Lower leg skin (tissue), 4 donors: ENCODE results near the gene TIMP2. TPM values are rescaled to one million over a fixed set of nuclear protein-coding genes. Genes with fewer than 3 reads are reported as not detected.

ENCODE experiments used
- DNase-seq, 2 donors: peaks; one replicate each; pipeline ENCODE4 v3.0.0-alpha.2; 2019; ENCODE audit warnings: low spot score in 2 of 2
- H3K4me3 ChIP-seq: fragments of 200-600 bp; sonication (generic); 2 replicates; pipeline ENCODE4 v1.5.1; 2017; ENCODE audit warnings: mild to moderate bottlenecking, low read depth; ENCODE audit not compliant: poor library complexity, severe bottlenecking
- POLR2A ChIP-seq, 2 donors: fragments of 450-650 bp; IDR thresholded peaks; one replicate each; pipeline ENCODE4 v1.6.1; 2016 to 2017; ENCODE audit warnings: antibody characterized with exemption in 2 of 2, mild to moderate bottlenecking in 1 of 2, moderate library complexity in 1 of 2
- whole genome bisulfite sequencing, 2 donors: methylation state at CpG; one replicate each; pipeline ENCODE4 v1.1.5; 2018; 5-methylcytosine and 5-hydroxymethylcytosine counted together
- intact Hi-C: fragments of 100-400 bp; cut with DNase I; formaldehyde crosslinking; loops from one replicate; pipeline ENCODE4 v1.15.0; 2023; ENCODE audit warnings: low total_unique reads
- total RNA-seq, 4 donors: library from RNA; depleted of rRNA; stranded (reverse); fragments of >200 nt; gene quantifications; one replicate each; pipeline ENCODE4 v1.1.0, GENCODE V29; 2016
- TF ChIP-seq, protein P1 (sequence below), 3 donors: fragments of 450-650 bp; IDR thresholded peaks; one replicate each; pipeline ENCODE4 v1.5.1; 2016; ENCODE audit warnings: antibody characterized with exemption in 3 of 3, mild to moderate bottlenecking in 3 of 3, moderate library complexity in 2 of 3

TIMP2 gene
- total RNA-seq, 4 donors from 2014 or later = 69.7 to 203 (median 94.8) TPM

- TF ChIP-seq, protein P1, sequence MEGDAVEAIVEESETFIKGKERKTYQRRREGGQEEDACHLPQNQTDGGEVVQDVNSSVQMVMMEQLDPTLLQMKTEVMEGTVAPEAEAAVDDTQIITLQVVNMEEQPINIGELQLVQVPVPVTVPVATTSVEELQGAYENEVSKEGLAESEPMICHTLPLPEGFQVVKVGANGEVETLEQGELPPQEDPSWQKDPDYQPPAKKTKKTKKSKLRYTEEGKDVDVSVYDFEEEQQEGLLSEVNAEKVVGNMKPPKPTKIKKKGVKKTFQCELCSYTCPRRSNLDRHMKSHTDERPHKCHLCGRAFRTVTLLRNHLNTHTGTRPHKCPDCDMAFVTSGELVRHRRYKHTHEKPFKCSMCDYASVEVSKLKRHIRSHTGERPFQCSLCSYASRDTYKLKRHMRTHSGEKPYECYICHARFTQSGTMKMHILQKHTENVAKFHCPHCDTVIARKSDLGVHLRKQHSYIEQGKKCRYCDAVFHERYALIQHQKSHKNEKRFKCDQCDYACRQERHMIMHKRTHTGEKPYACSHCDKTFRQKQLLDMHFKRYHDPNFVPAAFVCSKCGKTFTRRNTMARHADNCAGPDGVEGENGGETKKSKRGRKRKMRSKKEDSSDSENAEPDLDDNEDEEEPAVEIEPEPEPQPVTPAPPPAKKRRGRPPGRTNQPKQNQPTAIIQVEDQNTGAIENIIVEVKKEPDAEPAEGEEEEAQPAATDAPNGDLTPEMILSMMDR (IDR thresholded peaks at IDR 0.05) = no peak
- no peak for TF ChIP-seq POLR2A (IDR thresholded peaks at IDR 0.05)
- intact Hi-C loops = no loop called here
- no peak overlapping the region for H3K4me3 ChIP-seq
- 78 to 81% methylated on average over 15 of the region's 15 CpGs for WGBS, 2 donors
- DNase-seq = no peak
Observed at GRCh38 chr17:78831688-78832540, 93.3 kb downstream of the TIMP2 start.

- intact Hi-C loops = no loop called here
- 95% methylated on average over 6 of the region's 6 CpGs for WGBS, 2 donors
- DNase-seq = no peak
- TF ChIP-seq POLR2A (IDR thresholded peaks at IDR 0.05) = no peak
- TF ChIP-seq, protein P1 (IDR thresholded peaks at IDR 0.05) = no peak
- no peak overlapping the region for H3K4me3 ChIP-seq
Observed at GRCh38 chr17:78829477-78829876, 95.7 kb downstream of the TIMP2 start.

DNA sequence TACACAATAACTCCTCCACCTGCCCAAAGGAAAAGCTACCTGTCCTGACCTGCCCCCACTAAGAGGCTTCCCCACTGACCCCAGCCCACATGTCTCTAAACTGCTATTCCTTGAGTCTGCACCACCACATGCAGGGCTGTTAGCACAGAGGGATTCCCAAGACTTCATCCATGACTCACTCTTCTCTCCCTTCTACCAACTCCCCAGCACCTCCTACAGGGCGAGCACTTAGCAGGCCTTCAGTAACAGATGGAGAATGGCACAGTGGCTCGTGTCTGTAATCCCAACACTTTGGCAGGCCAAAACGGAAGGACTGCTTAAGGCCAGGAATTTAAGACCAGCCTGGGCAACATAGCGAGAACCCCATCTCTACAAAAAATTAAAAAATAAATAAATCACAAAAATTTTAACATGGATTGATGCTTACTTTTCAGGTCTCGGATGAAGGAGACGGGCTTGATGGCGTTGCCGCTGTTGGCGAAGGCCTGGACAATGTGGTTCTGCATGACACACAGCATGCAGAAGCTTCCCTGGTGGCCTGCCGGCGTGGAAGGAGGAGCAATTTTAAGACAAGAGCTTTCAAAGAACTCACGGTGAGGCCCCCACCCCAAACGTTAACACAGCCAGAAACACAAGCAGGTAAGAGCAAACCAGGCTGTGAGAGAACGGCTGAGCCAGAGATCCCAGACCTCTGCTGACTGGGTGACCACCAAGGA lies 96.6 kb downstream of the TIMP2 start:
- TF ChIP-seq POLR2A (IDR thresholded peaks at IDR 0.05) = no peak
- TF ChIP-seq, protein P1 (IDR thresholded peaks at IDR 0.05) = no peak
- intact Hi-C loops = no loop called here
- 90 to 92% methylated on average over 14 of the region's 14 CpGs for WGBS, 2 donors
- no peak for DNase-seq
- no peak overlapping the region for H3K4me3 ChIP-seq

GRCh38 chr17:78826836-78827509 lies 98.2 kb downstream of the TIMP2 start:
- intact Hi-C loops = no loop called here
- WGBS, 2 donors = 81 to 84% methylated on average over 21 of the region's 21 CpGs
- DNase-seq = no peak

DNA sequence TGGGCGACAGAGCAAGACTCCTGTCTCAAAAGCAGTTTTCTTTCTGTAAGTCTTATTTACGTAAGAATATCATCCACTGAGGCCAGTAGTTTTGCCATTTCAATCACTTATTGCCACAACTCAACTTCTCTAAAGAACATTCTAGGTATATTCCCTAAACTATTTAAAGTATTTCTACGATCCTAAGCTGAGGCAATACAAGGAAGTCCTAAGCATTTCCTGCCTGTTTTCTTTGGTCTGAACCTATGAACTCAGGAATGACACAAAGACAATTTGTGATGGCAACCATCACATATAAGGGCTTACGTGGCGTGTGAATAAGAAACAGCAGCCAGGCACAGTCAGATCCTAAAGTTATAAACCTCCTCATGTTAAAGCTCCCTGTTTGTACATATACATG lies 98.8 kb downstream of the TIMP2 start:
- intact Hi-C loops = no loop called here

More at GRCh38 chr17:78826836-78827509, 98.2 kb downstream of the TIMP2 start:
- no peak overlapping the region for H3K4me3 ChIP-seq
- TF ChIP-seq POLR2A (IDR thresholded peaks at IDR 0.05) = no peak
- TF ChIP-seq, protein P1 (IDR thresholded peaks at IDR 0.05) = no peak

More for the DNA sequence above, 98.8 kb downstream of the TIMP2 start:
- TF ChIP-seq POLR2A (IDR thresholded peaks at IDR 0.05) = no peak
- TF ChIP-seq, protein P1 (IDR thresholded peaks at IDR 0.05) = no peak
- H3K4me3 ChIP-seq = no peak overlapping the region
- no peak for DNase-seq
- WGBS, 2 donors = 85 to 90% methylated on average over 5 of the region's 5 CpGs
